Common myeloid progenitor, CD34-positive (primary cell): ENCODE data around the gene NRP2.

Experiments
- CTCF ChIA-PET: fragments of 350-600 bp; sonication (Branson Sonifier 250); formaldehyde crosslinking; loops from one replicate; lab custom pipeline; 2021; ENCODE audit warnings: antibody characterized with exemption; lab: Charles Lee
- POLR2A ChIA-PET: fragments of 350-600 bp; sonication (Branson Sonifier 250); formaldehyde crosslinking; loops from one replicate; lab custom pipeline; 2021; ENCODE audit warnings: antibody characterized with exemption; lab: Charles Lee
- DNase-seq, 3 donors: peaks; one replicate each; pipeline versions ENCODE4 v3.0.0 to v3.0.0-alpha.2; 2013
- H3K27ac ChIP-seq, 2 experiments: 1 replicate in 1 of 2; 2 replicates in 1 of 2; pipeline ENCODE4 v1.7.0; 2013; ENCODE audit warnings: inconsistent platforms in 2 of 2, low read length in 2 of 2, mild to moderate bottlenecking in 2 of 2, low read depth in 1 of 2, moderate library complexity in 1 of 2; ENCODE audit not compliant: severe bottlenecking in 2 of 2, insufficient read depth in 1 of 2, poor library complexity in 1 of 2
- H3K27me3 ChIP-seq, 5 experiments: replicated peaks in 2 of 5; 1 replicate in 3 of 5; 2 replicates in 2 of 5; pipeline versions ENCODE4 v1.6.1 to v1.7.0; 2013; ENCODE audit warnings: low read length in 4 of 5, mild to moderate bottlenecking in 2 of 5, moderate library complexity in 2 of 5, inconsistent platforms in 1 of 5; ENCODE audit not compliant: insufficient read depth in 5 of 5, control insufficient read depth in 4 of 5
- H3K36me3 ChIP-seq, 4 experiments: 1 replicate in 2 of 4; 2 replicates in 2 of 4; pipeline versions ENCODE4 v1.6.1 to v1.7.0; 2013; ENCODE audit warnings: low read length in 3 of 4, control low read depth in 1 of 4, mild to moderate bottlenecking in 1 of 4; ENCODE audit not compliant: control insufficient read depth in 4 of 4, insufficient read depth in 4 of 4
- H3K4me1 ChIP-seq, 4 experiments: 1 replicate in 3 of 4; 2 replicates in 1 of 4; pipeline versions ENCODE4 v1.6.1 to v1.7.1; 2013; ENCODE audit warnings: low read length in 3 of 4, mild to moderate bottlenecking in 3 of 4, control low read depth in 1 of 4, inconsistent platforms in 1 of 4, moderate library complexity in 1 of 4; ENCODE audit not compliant: control insufficient read depth in 4 of 4, insufficient read depth in 4 of 4; ENCODE audit errors: control extremely low read depth in 1 of 4
- H3K4me3 ChIP-seq, 7 experiments: 1 replicate in 4 of 7; 2 replicates in 3 of 7; pipeline versions ENCODE4 v1.5.1 to v1.7.0; 2013; ENCODE audit warnings: mild to moderate bottlenecking in 7 of 7, low read length in 6 of 7, moderate library complexity in 6 of 7, inconsistent platforms in 2 of 7, low read depth in 2 of 7, control low read depth in 1 of 7; ENCODE audit not compliant: insufficient read depth in 4 of 7, control insufficient read depth in 1 of 7; ENCODE audit errors: extremely low read depth in 1 of 7
- H3K9me3 ChIP-seq, 5 experiments: 1 replicate in 4 of 5; 2 replicates in 1 of 5; pipeline versions ENCODE4 v1.6.1 to v1.7.1; 2013; ENCODE audit warnings: low read length in 4 of 5, mild to moderate bottlenecking in 2 of 5, inconsistent platforms in 1 of 5, low read depth in 1 of 5, moderate library complexity in 1 of 5; ENCODE audit not compliant: control insufficient read depth in 4 of 5, insufficient read depth in 2 of 5; ENCODE audit errors: control extremely low read depth in 1 of 5
- WGBS: methylation state at CpG from one replicate; pipeline ENCODE4 v1.1.5; 2013; ENCODE audit not compliant: insufficient coverage; 5-methylcytosine and 5-hydroxymethylcytosine counted together

The NRP2 gene

GRCh38 chr2:205758051-205758450 is 75.8 kb downstream of the NRP2 start:
- peaks cover 0 to 8% (median 0%) of the 10 kb centered on the region in 5 experiments for H3K27me3 ChIP-seq
- peaks cover 0 to 9% (median 3%) of the 10 kb centered on the region in 4 experiments for H3K4me1 ChIP-seq
- DNase-seq, result no peak
- CTCF ChIA-PET, result interaction anchor here (1.0 to 1.3 kb wide), 4 partner anchors 10 to 73 kb away, joined by 3 to 4 read pairs (median 3); no protein-coding TSS in a partner anchor
- H3K4me3 ChIP-seq, result no peak overlapping the region
- 97% methylated on average over 4 of the region's 4 CpGs for WGBS
- H3K9me3 ChIP-seq, result no peaks in the 10 kb centered on the region
- H3K36me3 ChIP-seq, result no peaks in the 10 kb centered on the region
- POLR2A ChIA-PET, result no interaction called here
- H3K27ac ChIP-seq, result no peak overlapping the region

- ChIA-PET POLR2A (no interaction called here), CTCF (interaction anchor here (1.0 to 1.3 kb wide), 3 partner anchors 11 to 74 kb away, joined by 3 to 4 read pairs (median 3); no protein-coding TSS in a partner anchor)
- H3K9me3 ChIP-seq, result no peaks in the 10 kb centered on the region
- H3K4me1 ChIP-seq, result peaks cover 0 to 13% (median 5%) of the 10 kb centered on the region in 4 experiments
- no peak overlapping the region for H3K27ac ChIP-seq
- no peak overlapping the region for H3K4me3 ChIP-seq
- 100% methylated on average over 4 of the region's 5 CpGs for WGBS
- no peak for DNase-seq
- no peaks in the 10 kb centered on the region for H3K36me3 ChIP-seq
- peaks cover 0 to 6% (median 0%) of the 10 kb centered on the region in 5 experiments for H3K27me3 ChIP-seq
These were observed 76.2 kb downstream of the NRP2 start for GRCh38 chr2:205758500-205758899.

GRCh38 chr2:205759257-205759656 is 77.0 kb downstream of the NRP2 start:
- POLR2A ChIA-PET, result no interaction called here
- Histone ChIP-seq H3K27me3 (peaks cover 0 to 6% (median 0%) of the 10 kb centered on the region in 5 experiments), H3K4me3 (no peak overlapping the region), H3K4me1 (peaks cover 0 to 21% (median 9%) of the 10 kb centered on the region in 4 experiments), H3K9me3 (no peaks in the 10 kb centered on the region), H3K36me3 (no peaks in the 10 kb centered on the region), H3K27ac (no peak overlapping the region)
- peak in 1 of 3 donors; percentile 15 for DNase-seq
- CTCF ChIA-PET, result interaction anchor here (0.6 to 1.1 kb wide), 2 partner anchors 9 to 13 kb away, joined by 3 read pairs; no protein-coding TSS in a partner anchor
- 80% methylated on average over 2 of the region's 4 CpGs for WGBS

GRCh38 chr2:205759732-205760131 is 77.4 kb downstream of the NRP2 start:
- POLR2A ChIA-PET, result no interaction called here

GRCh38 chr2:205760157-205760556 is 77.9 kb downstream of the NRP2 start:
- Histone ChIP-seq H3K27me3 (peaks cover 0 to 15% (median 0%) of the 10 kb centered on the region in 5 experiments), H3K36me3 (no peaks in the 10 kb centered on the region), H3K4me3 (no peak overlapping the region), H3K4me1 (peaks cover 0 to 27% (median 12%) of the 10 kb centered on the region in 4 experiments), H3K9me3 (no peaks in the 10 kb centered on the region), H3K27ac (no peak overlapping the region)
- DNase-seq, result no peak
- ChIA-PET CTCF (interaction anchor here (0.6 kb wide), 1 partner anchor 8 kb away, joined by 3 read pairs; no protein-coding TSS in a partner anchor), POLR2A (no interaction called here)
- 95% methylated on average over 6 of the region's 6 CpGs for WGBS

More at GRCh38 chr2:205759732-205760131, 77.4 kb downstream of the NRP2 start:
- no peaks in the 10 kb centered on the region for H3K36me3 ChIP-seq
- no peak overlapping the region for H3K27ac ChIP-seq
- peaks cover 0 to 26% (median 12%) of the 10 kb centered on the region in 4 experiments for H3K4me1 ChIP-seq
- WGBS, result 100% methylated on average over 1 of the region's 1 CpG
- DNase-seq, result no peak
- CTCF ChIA-PET, result interaction anchor here (0.6 kb wide), 1 partner anchor 8 kb away, joined by 3 read pairs; no protein-coding TSS in a partner anchor
- H3K9me3 ChIP-seq, result no peaks in the 10 kb centered on the region
- no peak overlapping the region for H3K4me3 ChIP-seq
- H3K27me3 ChIP-seq, result peaks cover 0 to 11% (median 0%) of the 10 kb centered on the region in 5 experiments

GRCh38 chr2:205761421-205761820 is 79.1 kb downstream of the NRP2 start:
- Histone ChIP-seq H3K4me3 (no peak overlapping the region), H3K27ac (no peak overlapping the region), H3K4me1 (peaks cover 0 to 27% (median 12%) of the 10 kb centered on the region in 4 experiments), H3K36me3 (no peaks in the 10 kb centered on the region), H3K9me3 (no peaks in the 10 kb centered on the region), H3K27me3 (peaks cover 0 to 25% (median 0%) of the 10 kb centered on the region in 5 experiments)
- CTCF ChIA-PET, result interaction anchor here (0.5 to 1.9 kb wide), 2 partner anchors 72 to 83 kb away, joined by 3 to 6 read pairs; no protein-coding TSS in a partner anchor
- no peak for DNase-seq
- WGBS, result 94% methylated on average over 4 of the region's 4 CpGs
- POLR2A ChIA-PET, result no interaction called here

- no peaks in the 10 kb centered on the region for H3K9me3 ChIP-seq
- ChIA-PET CTCF (interaction anchor here (1.9 kb wide), 1 partner anchor 84 kb away, joined by 6 read pairs; no protein-coding TSS in a partner anchor), POLR2A (no interaction called here)
- no peak overlapping the region for H3K4me3 ChIP-seq
- no peaks in the 10 kb centered on the region for H3K36me3 ChIP-seq
- H3K4me1 ChIP-seq, result peaks cover 0 to 31% (median 15%) of the 10 kb centered on the region in 4 experiments
- H3K27ac ChIP-seq, result no peak overlapping the region
- peak in 2 of 3 donors; percentile 46 to 59 for DNase-seq
- H3K27me3 ChIP-seq, result peaks cover 0 to 26% (median 0%) of the 10 kb centered on the region in 5 experiments
These were observed 80.6 kb downstream of the NRP2 start for GRCh38 chr2:205762881-205763280.
